Breast epithelium (tissue), 3 donors: ENCODE data around the gene HDAC3.

ENCODE experiments used
- CTCF ChIP-seq, 3 donors: fragments of 450-650 bp; IDR thresholded peaks; one replicate each; pipeline ENCODE4 v1.5.1; 2016 to 2017; ENCODE audit warnings: antibody characterized with exemption in 3 of 3, mild to moderate bottlenecking in 3 of 3, moderate library complexity in 3 of 3
- POLR2AphosphoS5 ChIP-seq, 3 donors: sonication (generic); formaldehyde crosslinking; IDR thresholded peaks; one replicate each; pipeline ENCODE4 v1.6.1; 2017; ENCODE audit warnings: antibody characterized with exemption in 3 of 3

- no peak for TF ChIP-seq CTCF (IDR thresholded peaks at IDR 0.05)
- TF ChIP-seq POLR2AphosphoS5 (IDR thresholded peaks at IDR 0.05), result no peak
Measured at GRCh38 chr5:141605523-141606277, 30.9 kb downstream of the HDAC3 start.
